ENCODE results near the gene MBTPS1.

DNA sequence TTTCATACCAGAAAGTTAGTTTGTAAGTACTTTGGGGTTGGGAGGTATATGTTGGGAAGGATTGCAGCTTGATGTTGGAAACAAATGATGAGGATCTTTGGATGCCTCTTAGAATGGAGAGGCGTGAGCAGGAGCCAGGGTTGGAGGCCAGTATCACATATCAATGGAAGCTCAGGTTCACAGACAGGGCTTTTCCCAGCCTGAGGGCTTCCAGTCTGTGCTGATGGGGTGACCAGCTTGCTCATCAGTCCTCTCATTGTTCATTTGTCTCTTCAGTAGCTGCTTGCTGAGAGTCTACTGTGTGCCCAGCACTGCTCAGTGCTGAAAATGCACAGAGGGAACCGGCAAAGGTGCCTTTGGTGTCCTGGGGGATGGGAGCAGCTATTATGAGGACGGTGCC, 34.2 kb upstream of the MBTPS1 start:
- TF ChIP-seq, protein P1, sequence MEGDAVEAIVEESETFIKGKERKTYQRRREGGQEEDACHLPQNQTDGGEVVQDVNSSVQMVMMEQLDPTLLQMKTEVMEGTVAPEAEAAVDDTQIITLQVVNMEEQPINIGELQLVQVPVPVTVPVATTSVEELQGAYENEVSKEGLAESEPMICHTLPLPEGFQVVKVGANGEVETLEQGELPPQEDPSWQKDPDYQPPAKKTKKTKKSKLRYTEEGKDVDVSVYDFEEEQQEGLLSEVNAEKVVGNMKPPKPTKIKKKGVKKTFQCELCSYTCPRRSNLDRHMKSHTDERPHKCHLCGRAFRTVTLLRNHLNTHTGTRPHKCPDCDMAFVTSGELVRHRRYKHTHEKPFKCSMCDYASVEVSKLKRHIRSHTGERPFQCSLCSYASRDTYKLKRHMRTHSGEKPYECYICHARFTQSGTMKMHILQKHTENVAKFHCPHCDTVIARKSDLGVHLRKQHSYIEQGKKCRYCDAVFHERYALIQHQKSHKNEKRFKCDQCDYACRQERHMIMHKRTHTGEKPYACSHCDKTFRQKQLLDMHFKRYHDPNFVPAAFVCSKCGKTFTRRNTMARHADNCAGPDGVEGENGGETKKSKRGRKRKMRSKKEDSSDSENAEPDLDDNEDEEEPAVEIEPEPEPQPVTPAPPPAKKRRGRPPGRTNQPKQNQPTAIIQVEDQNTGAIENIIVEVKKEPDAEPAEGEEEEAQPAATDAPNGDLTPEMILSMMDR (IDR thresholded peaks at IDR 0.05): no peak
- TF ChIP-seq POLR2A (IDR thresholded peaks at IDR 0.05): no peak
- TF ChIP-seq EP300 (IDR thresholded peaks at IDR 0.05): no peak

All from suprapubic skin (tissue), 3 donors.